Keratinocyte (primary cell): ENCODE results near the gene MAPKBP1.

Experiments
- EZH2 ChIP-seq: IDR thresholded peaks from one replicate; pipeline ENCODE4 v1.6.1; 2012; ENCODE audit warnings: inconsistent platforms, mild to moderate bottlenecking, low read length, moderate library complexity
- TF ChIP-seq, protein P1 (sequence below), 3 experiments: IDR thresholded peaks in 1 of 3; conservative IDR thresholded peaks in 1 of 3; optimal IDR thresholded peaks in 1 of 3; 2 replicates in 2 of 3; 3 replicates in 1 of 3; pipeline versions ENCODE3 to v1.5.1; 2011; ENCODE audit warnings: low read length in 3 of 3, mild to moderate bottlenecking in 3 of 3, moderate library complexity in 2 of 3, control low read depth in 1 of 3, inconsistent platforms in 1 of 3; ENCODE audit not compliant: insufficient read depth in 2 of 3; ENCODE audit errors: extremely low read depth in 1 of 3

- TF ChIP-seq, protein P1, sequence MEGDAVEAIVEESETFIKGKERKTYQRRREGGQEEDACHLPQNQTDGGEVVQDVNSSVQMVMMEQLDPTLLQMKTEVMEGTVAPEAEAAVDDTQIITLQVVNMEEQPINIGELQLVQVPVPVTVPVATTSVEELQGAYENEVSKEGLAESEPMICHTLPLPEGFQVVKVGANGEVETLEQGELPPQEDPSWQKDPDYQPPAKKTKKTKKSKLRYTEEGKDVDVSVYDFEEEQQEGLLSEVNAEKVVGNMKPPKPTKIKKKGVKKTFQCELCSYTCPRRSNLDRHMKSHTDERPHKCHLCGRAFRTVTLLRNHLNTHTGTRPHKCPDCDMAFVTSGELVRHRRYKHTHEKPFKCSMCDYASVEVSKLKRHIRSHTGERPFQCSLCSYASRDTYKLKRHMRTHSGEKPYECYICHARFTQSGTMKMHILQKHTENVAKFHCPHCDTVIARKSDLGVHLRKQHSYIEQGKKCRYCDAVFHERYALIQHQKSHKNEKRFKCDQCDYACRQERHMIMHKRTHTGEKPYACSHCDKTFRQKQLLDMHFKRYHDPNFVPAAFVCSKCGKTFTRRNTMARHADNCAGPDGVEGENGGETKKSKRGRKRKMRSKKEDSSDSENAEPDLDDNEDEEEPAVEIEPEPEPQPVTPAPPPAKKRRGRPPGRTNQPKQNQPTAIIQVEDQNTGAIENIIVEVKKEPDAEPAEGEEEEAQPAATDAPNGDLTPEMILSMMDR (optimal IDR thresholded peaks at IDR 0.05 in 1 of 3, IDR thresholded peaks at IDR 0.05 in 1 of 3, conservative IDR thresholded peaks at IDR 0.05 in 1 of 3; ENCODE audit: extremely low read depth in 1 of 3, insufficient read depth in 2 of 3, low read length in 3 of 3): no peak
- no peak for TF ChIP-seq EZH2
Observed at GRCh38 chr15:41804361-41804760, 30.1 kb downstream of the MAPKBP1 start.
